Pancreas (tissue), 10 donors: ENCODE data around the gene RGL1. TPM values are rescaled to one million over a fixed set of nuclear protein-coding genes. Genes with fewer than 3 reads are reported as not detected.

Experiments
- ATAC-seq, 4 donors: fragments of 200-7000 bp; cut with Tn5 transposase; one replicate each; pipeline versions ENCODE4 v1.8.0 to v1.9.1; 2020; ENCODE audit warnings: mild to moderate bottlenecking in 4 of 4, moderate library complexity in 4 of 4
- DNase-seq, 6 donors: peaks; one replicate each; pipeline ENCODE4 v3.0.0-alpha.2; 2020
- FAIRE-seq: peaks from 2 replicates; lab custom pipeline; 2012; peaks lifted over from hg19 to GRCh38; lab: Jason Lieb, UNC
- H3K27ac ChIP-seq, 4 donors: fragments of 200-600 bp; sonication (generic); 1 replicate in 3 of 4; 2 replicates in 1 of 4; pipeline versions ENCODE4 v1.5.0 to v1.8.0; 2020
- H3K27me3 ChIP-seq, 4 donors: fragments of 200-600 bp; one replicate each; pipeline ENCODE4 v1.8.0; 2021
- H3K36me3 ChIP-seq, 3 donors: fragments of 200-600 bp; sonication (generic) in 1 of 3; one replicate each; pipeline versions ENCODE4 v1.5.0 to v1.8.0; 2020 to 2021
- H3K4me1 ChIP-seq, 3 donors: fragments of 200-600 bp; one replicate each; pipeline ENCODE4 v1.8.0; 2021
- H3K4me3 ChIP-seq, 4 donors: fragments of 200-600 bp; sonication (generic) in 2 of 4; one replicate each; pipeline versions ENCODE4 v1.5.0 to v1.8.0; 2020 to 2021
- H3K9me3 ChIP-seq, 4 donors: fragments of 200-600 bp; one replicate each; pipeline ENCODE4 v1.8.0; 2021
- CTCF ChIP-seq, 4 donors: fragments of 200-600 bp; sonication (generic) in 3 of 4; IDR thresholded peaks; one replicate each; pipeline versions ENCODE4 v1.5.0 to v1.8.0; 2021; ENCODE audit warnings: antibody characterized with exemption in 4 of 4
- WGBS, 2 donors: extraction: QIAGEN DNeasy Blood & Tissue Kit; methylation state at CpG; one replicate each; pipeline ENCODE4 v1.1.7; 2013; 5-methylcytosine and 5-hydroxymethylcytosine counted together
- intact Hi-C, 3 donors: fragments of 100-400 bp; cut with DNase I; formaldehyde crosslinking; loops; one replicate each; pipeline versions ENCODE4 v1.11.1 to v1.14.2; 2022
- polyA plus RNA-seq, 2 donors: library from polyadenylated mRNA; stranded (reverse); fragments of 200-250 nt; gene quantifications; one replicate each; pipeline ENCODE4 v1.2.3, GENCODE V29; 2013
- total RNA-seq, 6 donors: library from RNA; stranded (reverse); fragmentation: NEBNext Ultra II Directional in 4 of 6; extraction: Animal tissue kit (Norgen Biotek cat#: 25700) in 4 of 6; gene quantifications; one replicate each; pipeline versions ENCODE4 v1.2.1 to v1.2.4, GENCODE V29; 2021 to 2023
- donor health status: healthy with polysubstance abuse.
- donor health status: DM: no; HTN: no; CAD: no; lungs with moderate emphysema.
- donor health status: DM: no; HTN: no; CAD: no.
- donor health status: control.
- donor health status: control.
- donor health status: Bipolar disorder and iron deficiency.
- donor health status: DM: yes; HTN: yes; CAD: no.
- donor health status: DM: no; HTN: no; CAD: no.
- donor health status: DM: no; HTN: no; CAD: no.
- donor health status: DM: yes; HTN: yes; CAD: no.

Gene RGL1
- total and polyA plus RNA-seq, 8 donors: 2.8 to 9.1 (median 5.0) TPM

DNA sequence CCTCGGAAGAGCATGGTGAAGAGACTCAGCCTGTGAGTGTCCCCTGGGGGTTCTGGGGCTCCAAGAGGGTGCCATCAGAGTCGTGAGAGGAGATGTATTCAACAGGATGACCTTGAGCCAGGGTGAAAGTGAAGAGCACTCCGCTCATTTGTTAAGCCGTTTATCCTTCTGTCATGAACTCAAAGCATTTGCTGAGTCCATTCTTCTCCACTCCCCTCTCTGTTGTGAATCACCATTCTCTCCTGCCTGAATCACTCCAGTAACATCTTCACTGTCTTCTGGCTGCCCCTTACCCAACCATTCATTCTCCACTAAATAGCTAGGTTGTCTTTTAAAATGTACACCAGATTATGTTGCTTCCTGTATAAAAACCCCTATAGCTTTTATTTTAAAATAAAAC is 102.2 kb downstream of the RGL1 start:
- no peak for TF ChIP-seq CTCF (IDR thresholded peaks at IDR 0.05)
- no peak overlapping the region for H3K4me3 ChIP-seq
- 80 to 86% methylated on average over 4 of the region's 4 CpGs for WGBS, 2 donors
- no peaks in the 10 kb centered on the region for H3K9me3 ChIP-seq
- DNase-seq (no peak), ATAC-seq (no peak), FAIRE-seq (no peak)
- H3K27ac ChIP-seq: no peak overlapping the region
- intact Hi-C loops: no loop called here
- no peaks in the 10 kb centered on the region for H3K36me3 ChIP-seq
- H3K27me3 ChIP-seq: no peaks in the 10 kb centered on the region
- no peaks in the 10 kb centered on the region for H3K4me1 ChIP-seq

GRCh38 chr1:183908079-183908478 is 103.2 kb downstream of the RGL1 start:
- H3K27ac ChIP-seq: no peak overlapping the region
- no peaks in the 10 kb centered on the region for H3K27me3 ChIP-seq
- TF ChIP-seq CTCF (IDR thresholded peaks at IDR 0.05): no peak
- H3K9me3 ChIP-seq: no peaks in the 10 kb centered on the region
- H3K4me3 ChIP-seq: no peak overlapping the region
- DNase-seq (no peak), FAIRE-seq (no peak), ATAC-seq (no peak)
- H3K36me3 ChIP-seq: no peaks in the 10 kb centered on the region
- no peaks in the 10 kb centered on the region for H3K4me1 ChIP-seq
- intact Hi-C loops: no loop called here
- 83 to 85% methylated on average over 4 of the region's 4 CpGs for WGBS, 2 donors

- WGBS, 2 donors: 81 to 88% methylated on average over 7 of the region's 7 CpGs
- no peaks in the 10 kb centered on the region for H3K36me3 ChIP-seq
Measured at GRCh38 chr1:183909672-183910071, 104.8 kb downstream of the RGL1 start.

DNA sequence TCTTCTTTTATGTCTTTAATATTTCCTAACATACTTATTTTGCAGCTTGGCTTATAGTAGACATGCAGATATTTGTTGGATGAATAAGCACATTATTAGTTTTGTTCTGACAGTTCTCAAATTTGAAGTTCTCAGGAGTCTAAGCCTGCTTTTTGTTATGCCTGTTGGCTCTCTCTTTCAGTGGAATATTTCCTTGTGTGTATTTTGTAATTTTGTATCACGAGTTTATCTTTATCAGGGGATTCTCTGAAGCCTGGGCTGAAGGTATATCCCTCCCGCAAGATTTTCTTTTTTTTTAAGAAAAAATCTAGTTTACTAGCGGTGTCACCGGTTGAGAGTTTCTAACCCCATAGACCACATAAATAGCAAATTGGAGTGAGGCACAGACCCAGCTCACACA is 105.9 kb downstream of the RGL1 start:
- FAIRE-seq: no peak
- Histone ChIP-seq H3K27ac (no peak overlapping the region), H3K4me3 (no peak overlapping the region), H3K9me3 (no peaks in the 10 kb centered on the region), H3K36me3 (no peaks in the 10 kb centered on the region), H3K27me3 (no peaks in the 10 kb centered on the region), H3K4me1 (peaks cover 0 to 2% (median 0%) of the 10 kb centered on the region in 3 donors)
- TF ChIP-seq CTCF (IDR thresholded peaks at IDR 0.05): no peak
- 79 to 82% methylated on average over 4 of the region's 4 CpGs for WGBS, 2 donors
- intact Hi-C loops: loop anchor here in 2 of 3 donors (5.0 to 10.0 kb wide), 2 partner anchors 256 to 259 kb away; partner anchors contain the start of gene APOBEC4 (in 2 of the 2)
- no peak for ATAC-seq
- no peak for DNase-seq

More at GRCh38 chr1:183909672-183910071, 104.8 kb downstream of the RGL1 start:
- DNase-seq (no peak), FAIRE-seq (no peak), ATAC-seq (no peak)
- Histone ChIP-seq H3K4me3 (no peak overlapping the region), H3K9me3 (no peaks in the 10 kb centered on the region), H3K4me1 (no peaks in the 10 kb centered on the region), H3K27ac (no peak overlapping the region), H3K27me3 (no peaks in the 10 kb centered on the region)
- no peak for TF ChIP-seq CTCF (IDR thresholded peaks at IDR 0.05)
- intact Hi-C loops: loop anchor here in 2 of 3 donors (5.0 to 10.0 kb wide), 2 partner anchors 255 to 257 kb away; partner anchors contain the start of gene APOBEC4 (in 2 of the 2)

DNA sequence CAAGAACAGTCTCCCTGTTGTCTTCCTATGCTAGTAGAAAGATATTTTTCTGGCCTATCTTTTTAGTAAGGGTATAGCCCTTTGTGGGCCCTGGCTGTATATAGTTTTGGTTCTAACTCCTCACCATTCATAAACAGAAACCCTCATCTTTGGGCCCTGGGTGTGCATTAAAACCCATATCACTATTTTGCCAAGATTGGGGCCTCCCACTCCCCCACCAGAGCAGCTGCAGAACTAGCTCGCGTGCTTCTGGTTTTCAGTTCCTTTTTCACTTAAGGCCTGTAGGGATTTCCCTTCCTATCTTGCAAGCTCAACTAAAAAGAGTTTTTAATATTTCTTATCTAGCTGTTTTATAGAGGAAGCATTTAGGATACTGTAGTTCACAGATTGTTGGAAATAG is 106.4 kb downstream of the RGL1 start:
- Histone ChIP-seq H3K4me1 (peaks cover 0 to 3% (median 0%) of the 10 kb centered on the region in 3 donors), H3K27ac (no peak overlapping the region), H3K9me3 (no peaks in the 10 kb centered on the region), H3K36me3 (no peaks in the 10 kb centered on the region), H3K4me3 (no peak overlapping the region), H3K27me3 (no peaks in the 10 kb centered on the region)
- intact Hi-C loops: loop anchor here in 2 of 3 donors (5.0 to 10.0 kb wide), 2 partner anchors 256 to 259 kb away; partner anchors contain the start of gene APOBEC4 (in 2 of the 2)
- ATAC-seq: peak in 1 of 4 donors; percentile 51
- WGBS, 2 donors: 79 to 84% methylated on average over 2 of the region's 2 CpGs
- FAIRE-seq: no peak
- no peak for TF ChIP-seq CTCF (IDR thresholded peaks at IDR 0.05)
- DNase-seq: peak in 1 of 6 donors; percentile 29
